Ovary (tissue), 9 donors: ENCODE measurements around the gene RUSC1. TPM values are rescaled to one million over a fixed set of nuclear protein-coding genes. Genes with fewer than 3 reads are reported as not detected.

Experiments used
- DNase-seq, 5 donors: peaks; one replicate each; pipeline ENCODE4 v3.0.0-alpha.2; 2019 to 2020
- H3K27ac ChIP-seq, 2 donors: fragments of 200-600 bp; one replicate each; pipeline versions ENCODE4 v1.5.1 to v1.8.0; 2019 to 2022
- H3K27me3 ChIP-seq: fragments of 200-600 bp; one replicate; pipeline ENCODE4 v1.8.0; 2022
- H3K36me3 ChIP-seq: fragments of 200-600 bp; sonication (generic); one replicate; pipeline ENCODE4 v1.5.1; 2019
- H3K4me1 ChIP-seq: one replicate; pipeline ENCODE4 v1.8.1; 2013; ENCODE audit warnings: mild to moderate bottlenecking, moderate library complexity; ENCODE audit not compliant: insufficient read depth
- H3K4me3 ChIP-seq: fragments of 200-600 bp; sonication (generic); one replicate; pipeline ENCODE4 v1.5.1; 2017
- H3K9me3 ChIP-seq, 2 donors: fragments of 200-600 bp in 1 of 2; sonication (generic) in 1 of 2; one replicate each; pipeline versions ENCODE4 v1.5.1 to v1.8.1; 2013 to 2019; ENCODE audit warnings: mild to moderate bottlenecking in 1 of 2, moderate library complexity in 1 of 2
- CTCF ChIP-seq, 3 donors: fragments of 450-650 bp in 2 of 3; fragments of 200-600 bp in 1 of 3; IDR thresholded peaks; one replicate each; pipeline versions ENCODE4 v1.5.1 to v1.8.0; 2016 to 2022; ENCODE audit warnings: antibody characterized with exemption in 3 of 3, mild to moderate bottlenecking in 1 of 3
- EP300 ChIP-seq: sonication (generic); formaldehyde crosslinking; IDR thresholded peaks from one replicate; pipeline ENCODE4 v1.6.1; 2017; ENCODE audit warnings: antibody characterized with exemption
- POLR2A ChIP-seq: fragments of 450-650 bp; IDR thresholded peaks from one replicate; pipeline ENCODE4 v1.6.1; 2017; ENCODE audit warnings: antibody characterized with exemption, mild to moderate bottlenecking, moderate library complexity
- WGBS, 3 donors: extraction: QIAGEN DNeasy Blood & Tissue Kit in 1 of 3; methylation state at CpG; one replicate each; pipeline versions ENCODE4 v1.1.5 to v1.1.7; 2013 to 2017; 5-methylcytosine and 5-hydroxymethylcytosine counted together
- intact Hi-C, 4 donors: fragments of 100-400 bp; cut with DNase I; formaldehyde crosslinking; loops; one replicate each; pipeline versions ENCODE4 v1.11.0 to v1.15.1; 2022 to 2023
- polyA plus RNA-seq, 2 donors: library from polyadenylated mRNA; stranded (reverse); fragments of 200-250 nt in 1 of 2; fragments of 350-450 nt in 1 of 2; fragmentation: Illumina TruSeq in 1 of 2; extraction: RNeasy Lipid Tissue Mini Kit (QIAGEN cat#74804) in 1 of 2; gene quantifications; one replicate each; pipeline ENCODE4 v1.2.3, GENCODE V29; 2013 to 2014
- total RNA-seq, 7 donors: library from RNA; depleted of rRNA in 2 of 7; stranded (reverse); fragments of >200 nt in 2 of 7; fragmentation: NEBNext Ultra II Directional in 3 of 7; extraction: Animal tissue kit (Norgen Biotek cat#: 25700) in 3 of 7; gene quantifications; one replicate each; pipeline versions ENCODE4 v1.1.0 to v1.2.4, GENCODE V29; 2016 to 2023
- donor health status: DM: no; HTN: no; CAD: no; lungs with moderate emphysema.
- donor health status: DM: no; HTN: no; CAD: no.
- donor health status: Bipolar disorder and iron deficiency.
- donor health status: DM: yes; HTN: yes; CAD: no.
- donor health status: DM: no; HTN: no; CAD: no.
- donor health status: DM: yes; HTN: yes; CAD: no.

The RUSC1 gene
- total and polyA plus RNA-seq, 9 donors = 13.5 to 55.6 (median 27.6) TPM

- 7 to 18% (median 11%) methylated on average over 21 to 47 of the region's 47 CpGs for WGBS, 3 donors
- no peak for DNase-seq
- H3K36me3 ChIP-seq = no peaks in the 10 kb centered on the region
- H3K27me3 ChIP-seq = no peaks in the 10 kb centered on the region
- H3K27ac ChIP-seq = no peak overlapping the region
- no peak for TF ChIP-seq EP300
- TF ChIP-seq CTCF (IDR thresholded peaks at IDR 0.05) = no peak
- TF ChIP-seq POLR2A = no peak
- no peaks in the 10 kb centered on the region for H3K9me3 ChIP-seq
- peaks cover 3% of the 10 kb centered on the region for H3K4me1 ChIP-seq
- intact Hi-C loops = no loop called here
- no peak overlapping the region for H3K4me3 ChIP-seq
Observed at GRCh38 chr1:155295183-155295941, 25.3 kb upstream of the RUSC1 start.

GRCh38 chr1:155295942-155296267 is 24.8 kb upstream of the RUSC1 start:
- Histone ChIP-seq H3K27me3 (no peaks in the 10 kb centered on the region), H3K27ac (no peak overlapping the region), H3K4me1 (peaks cover 3% of the 10 kb centered on the region), H3K4me3 (no peak overlapping the region), H3K9me3 (no peaks in the 10 kb centered on the region), H3K36me3 (no peaks in the 10 kb centered on the region)
- WGBS, 3 donors = 80 to 86% (median 80%) methylated on average over 7 of the region's 7 CpGs
- intact Hi-C loops = no loop called here
- DNase-seq = no peak
- TF ChIP-seq EP300 (no peak), CTCF (IDR thresholded peaks at IDR 0.05) (no peak), POLR2A (no peak)

GRCh38 chr1:155296661-155297060 is 24.0 kb upstream of the RUSC1 start:
- no peaks in the 10 kb centered on the region for H3K9me3 ChIP-seq
- DNase-seq = no peak
- H3K4me1 ChIP-seq = peaks cover 3% of the 10 kb centered on the region
- H3K27ac ChIP-seq = no peak overlapping the region
- no peaks in the 10 kb centered on the region for H3K36me3 ChIP-seq
- TF ChIP-seq CTCF (IDR thresholded peaks at IDR 0.05) (no peak), EP300 (no peak), POLR2A (no peak)
- intact Hi-C loops = no loop called here
- no peaks in the 10 kb centered on the region for H3K27me3 ChIP-seq
- no peak overlapping the region for H3K4me3 ChIP-seq
- 51 to 63% (median 53%) methylated on average over 3 of the region's 3 CpGs for WGBS, 3 donors

GRCh38 chr1:155297384-155297783 is 23.3 kb upstream of the RUSC1 start:
- WGBS, 3 donors = 52 to 59% (median 52%) methylated on average over 7 of the region's 7 CpGs
- H3K36me3 ChIP-seq = no peaks in the 10 kb centered on the region
- H3K27me3 ChIP-seq = no peaks in the 10 kb centered on the region
- H3K4me1 ChIP-seq = peaks cover 3% of the 10 kb centered on the region
- no peak overlapping the region for H3K4me3 ChIP-seq
- no peak overlapping the region for H3K27ac ChIP-seq
- TF ChIP-seq POLR2A = no peak
- TF ChIP-seq CTCF (IDR thresholded peaks at IDR 0.05) = no peak
- TF ChIP-seq EP300 = no peak
- no peak for DNase-seq
- intact Hi-C loops = no loop called here
- H3K9me3 ChIP-seq = no peaks in the 10 kb centered on the region
